Fibroblast of the aortic adventitia (primary cell): ENCODE results near the gene ART3. TPM values are rescaled to one million over a fixed set of nuclear protein-coding genes. Genes with fewer than 3 reads are reported as not detected.
"Not testable (repeated sequence)": the region's sequence is repeated elsewhere in the genome, so short reads cannot be mapped to it uniquely, and the experiment has no call there.

Experiments used
- DNase-seq: peaks from one replicate; pipeline ENCODE4 v3.0.0-alpha.2; 2010; ENCODE audit warnings: low read depth
- H3K4me3 ChIP-seq: 2 replicates; pipeline ENCODE4 v1.5.1; 2011; ENCODE audit warnings: low read depth, mild to moderate bottlenecking, control low read depth, low read length, moderate library complexity
- CTCF ChIP-seq: IDR thresholded peaks from 2 replicates; pipeline ENCODE4 v1.5.1; 2011; ENCODE audit warnings: mild to moderate bottlenecking, low read length, control low read depth, inconsistent platforms; ENCODE audit not compliant: insufficient read depth
- total RNA-seq: library from RNA; depleted of rRNA; stranded (reverse); fragments of >200 nt; gene quantifications from 2 replicates; pipeline ENCODE4 v1.2.3, GENCODE V29; 2012; ENCODE audit warnings: low replicate concordance

The ART3 gene
- not detected in 2 replicates for total RNA-seq

- no peak for DNase-seq
- no peak for TF ChIP-seq CTCF
- H3K4me3 ChIP-seq, result no peak within 1 kb of the TSS
Measured at GRCh38 chr4:76074468-76074867, at the start of gene ART3. ART3 (plus strand) TSS chr4:76074709; CDS start chr4:76075890, 1,181 bp downstream.

- TF ChIP-seq CTCF, result no peak
- peak overlapping the region; percentile 38 for H3K4me3 ChIP-seq
- peak; percentile 34 for DNase-seq
Measured at GRCh38 chr4:76028350-76028765, 46.2 kb upstream of the ART3 start.

- no peak overlapping the region for H3K4me3 ChIP-seq
- no peak for TF ChIP-seq CTCF
- no peak for DNase-seq
Measured at GRCh38 chr4:76029300-76029699, 45.2 kb upstream of the ART3 start.

- no peak for TF ChIP-seq CTCF
- DNase-seq, result no peak
- no peak overlapping the region for H3K4me3 ChIP-seq
Measured at GRCh38 chr4:76035141-76035540, 39.4 kb upstream of the ART3 start.

GRCh38 chr4:76035799-76036380 is 38.6 kb upstream of the ART3 start, which contains the start of gene CXCL11:
CXCL11 (minus strand) TSS chr4:76036070; CDS start chr4:76035987, 83 bp downstream.
- H3K4me3 ChIP-seq, result no peak within 1 kb of the TSS
- TF ChIP-seq CTCF, result no peak
- peak; percentile 12 for DNase-seq

GRCh38 chr4:76036855-76037254 is 37.7 kb upstream of the ART3 start:
- DNase-seq, result peak; percentile 11
- peak; percentile 45 for TF ChIP-seq CTCF
- H3K4me3 ChIP-seq, result no peak overlapping the region

- peak; percentile 8 for DNase-seq
- not testable (repeated sequence) for H3K4me3 ChIP-seq
Measured at GRCh38 chr4:76042241-76042998, 32.1 kb upstream of the ART3 start.

- not testable (repeated sequence) for H3K4me3 ChIP-seq, DNase-seq
Measured at GRCh38 chr4:76043306-76043705, 31.2 kb upstream of the ART3 start.

GRCh38 chr4:76044686-76045085 is 29.8 kb upstream of the ART3 start:
- DNase-seq, H3K4me3 ChIP-seq: not testable (repeated sequence)

- not testable (repeated sequence) for DNase-seq, H3K4me3 ChIP-seq
Measured at GRCh38 chr4:76049860-76050416, 24.6 kb upstream of the ART3 start.

- not testable (repeated sequence) for DNase-seq, H3K4me3 ChIP-seq
Measured at GRCh38 chr4:76050560-76051050, 23.9 kb upstream of the ART3 start.
